Measurements from ENCODE around the gene NSUN4. TPM values are rescaled to one million over a fixed set of nuclear protein-coding genes. Genes with fewer than 3 reads are reported as not detected.
A peak's percentile ranks its signal among the peaks of the same experiment; 100 is the strongest.

The NSUN4 gene
- total and polyA plus RNA-seq, 2 of the 13 experiments (the other 11 are each of a cell fraction or from before 2014, with no cell fraction given), result 21.5 to 23.5 TPM

GRCh38 chr1:46295306-46295705 is 45.3 kb upstream of the NSUN4 start:
- TF ChIP-seq IRF2 (CRISPR knock-in tag; IDR thresholded peaks at IDR 0.05) (no peak), MLXIP (CRISPR knock-in tag; IDR thresholded peaks at IDR 0.05; ENCODE audit: borderline replicate concordance) (no peak), ZBTB20 (CRISPR knock-in tag; IDR thresholded peaks at IDR 0.05; ENCODE audit: borderline replicate concordance, low read depth) (no peak), ZFP41 (CRISPR knock-in tag; IDR thresholded peaks at IDR 0.05; ENCODE audit: borderline replicate concordance) (no peak), POLR2AphosphoS2 (IDR thresholded peaks at IDR 0.05; ENCODE audit: low read depth, low read length) (0 out of 2 replicates have a peak, but pooled peaks have one; percentile 51), DBP (CRISPR knock-in tag; IDR thresholded peaks at IDR 0.05; ENCODE audit: not compliant biosample characterization) (no peak), CBX1 (IDR thresholded peaks at IDR 0.05; ENCODE audit: low read depth) (no peak), ZUFSP (CRISPR knock-in tag; IDR thresholded peaks at IDR 0.05; ENCODE audit: borderline replicate concordance) (no peak), ZNF780A (CRISPR knock-in tag; IDR thresholded peaks at IDR 0.05) (no peak)
- Histone ChIP-seq H3K79me2 (ENCODE audit: insufficient read depth, low read length) (peaks cover 26% of the 10 kb centered on the region), H3K9ac (ENCODE audit: insufficient read depth, low read depth, low read length) (no peak overlapping the region), H3K4me2 (ENCODE audit: low read depth, low read length) (no peak overlapping the region), H2AFZ (ENCODE audit: low read length) (no peak overlapping the region), H4K20me1 (ENCODE audit: insufficient read depth, low read length) (no peaks in the 10 kb centered on the region), H3K4me3 (replicated peaks in 1 of 3; ENCODE audit: insufficient read depth in 1 of 3, low read depth in 2 of 3, low read length in 3 of 3) (no peak overlapping the region), H3K36me3 (replicated peaks in 1 of 2; ENCODE audit: control insufficient read depth in 1 of 2, insufficient read depth in 2 of 2, low read length in 2 of 2) (peaks cover 13 to 55% of the 10 kb centered on the region in 2 experiments), H3K27ac (ENCODE audit: extremely low read length, insufficient read depth, low read length) (no peak overlapping the region), H3K4me1 (ENCODE audit: insufficient read depth, low read length) (peaks cover 17% of the 10 kb centered on the region), H3K9me3 (ENCODE audit: low read length) (no peaks in the 10 kb centered on the region), H3K27me3 (ENCODE audit: control insufficient read depth in 1 of 2, insufficient read depth in 2 of 2, low read length in 2 of 2) (no peaks in the 10 kb centered on the region)
- intact Hi-C loops (cut with micrococcal nuclease; ENCODE audit: unreplicated experiment) (no loop called here), in situ Hi-C loops (cut with HindIII; ENCODE audit: extremely low pct_ligation_motif_present, low pct_unique_long_range_greater_than_20kb) (no loop called here)
- no peak for FAIRE-seq
- ATAC-seq, result no peak
- ChIA-PET CTCF (ENCODE audit: low intra/inter-chr PET ratio, low total read pairs) (no interaction called here), POLR2A (interaction anchor here (1.9 kb wide), 1 partner anchor 8 kb away, joined by 7 read pairs; the partner anchor contains the start of genes LRRC41 and UQCRH)
- no peak for DNase-seq (ENCODE audit: low spot score)
- no TSS peak for BruUV-seq (replicated peaks)
- 100% methylated on average over 2 of the region's 2 CpGs for WGBS (ENCODE audit: low lambda C conversion rate)

Measured in HepG2 (cell line).